Measurements from ENCODE around the gene HACD1.

HACD1 gene

GRCh38 chr10:17576768-17577167, 40.4 kb downstream of the HACD1 start:
- no peak for DNase-seq

GRCh38 chr10:17564911-17565310, 52.3 kb downstream of the HACD1 start:
- no peak for DNase-seq

GRCh38 chr10:17563452-17563851, 53.7 kb downstream of the HACD1 start:
- no peak for DNase-seq

- DNase-seq: no peak
Measured at GRCh38 chr10:17562614-17563013, 54.6 kb downstream of the HACD1 start.

GRCh38 chr10:17561111-17561510, 56.1 kb downstream of the HACD1 start:
- no peak for DNase-seq

- DNase-seq: no peak
Measured at GRCh38 chr10:17557459-17557858, 59.7 kb downstream of the HACD1 start.

- no peak for DNase-seq
Measured at GRCh38 chr10:17548770-17549169, 68.4 kb downstream of the HACD1 start.

- DNase-seq: no peak
Measured at GRCh38 chr10:17548162-17548561, 69.0 kb downstream of the HACD1 start.

- DNase-seq: no peak
Measured at GRCh38 chr10:17547060-17547459, 70.1 kb downstream of the HACD1 start.

- DNase-seq: no peak
Measured at GRCh38 chr10:17544465-17544864, 72.7 kb downstream of the HACD1 start.

All from bone marrow (tissue), 2 donors.